Uterus (tissue), 2 donors: ENCODE data around the gene IFIT3.
"Not testable (repeated sequence)": the region's sequence is repeated elsewhere in the genome, so short reads cannot be mapped to it uniquely, and the experiment has no call there.

ENCODE experiments used
- POLR2A ChIP-seq, 2 donors: fragments of 450-650 bp; IDR thresholded peaks; one replicate each; pipeline ENCODE4 v1.6.1; 2016; ENCODE audit warnings: antibody characterized with exemption in 2 of 2, mild to moderate bottlenecking in 1 of 2, moderate library complexity in 1 of 2
- TF ChIP-seq, protein P1 (sequence below), 4 experiments: fragments of 200-600 bp in 2 of 4; fragments of 450-650 bp in 2 of 4; sonication (generic) in 2 of 4; IDR thresholded peaks; one replicate each; pipeline ENCODE4 v1.5.1; 2016 to 2019; ENCODE audit warnings: antibody characterized with exemption in 4 of 4, mild to moderate bottlenecking in 2 of 4, moderate library complexity in 1 of 4

DNA sequence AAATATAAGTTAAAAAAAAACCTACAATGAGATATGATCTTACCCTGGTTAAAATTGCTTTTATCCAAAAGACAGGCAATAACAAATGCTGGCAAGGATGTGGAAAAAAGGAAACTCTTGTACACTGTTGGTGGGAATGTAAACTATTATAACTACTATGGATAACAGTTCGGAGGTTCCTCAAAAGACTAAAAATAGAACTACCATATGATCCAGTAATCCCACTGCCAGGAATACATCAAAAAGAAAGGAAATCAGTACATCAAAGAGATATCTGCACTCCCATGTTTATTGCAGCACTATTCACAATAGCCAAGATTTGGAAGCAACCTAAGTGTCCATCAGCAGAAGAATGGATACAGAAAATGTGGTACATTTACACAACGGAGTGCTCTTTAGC is 1.9 kb upstream of the IFIT3 start:
- TF ChIP-seq, protein P1, sequence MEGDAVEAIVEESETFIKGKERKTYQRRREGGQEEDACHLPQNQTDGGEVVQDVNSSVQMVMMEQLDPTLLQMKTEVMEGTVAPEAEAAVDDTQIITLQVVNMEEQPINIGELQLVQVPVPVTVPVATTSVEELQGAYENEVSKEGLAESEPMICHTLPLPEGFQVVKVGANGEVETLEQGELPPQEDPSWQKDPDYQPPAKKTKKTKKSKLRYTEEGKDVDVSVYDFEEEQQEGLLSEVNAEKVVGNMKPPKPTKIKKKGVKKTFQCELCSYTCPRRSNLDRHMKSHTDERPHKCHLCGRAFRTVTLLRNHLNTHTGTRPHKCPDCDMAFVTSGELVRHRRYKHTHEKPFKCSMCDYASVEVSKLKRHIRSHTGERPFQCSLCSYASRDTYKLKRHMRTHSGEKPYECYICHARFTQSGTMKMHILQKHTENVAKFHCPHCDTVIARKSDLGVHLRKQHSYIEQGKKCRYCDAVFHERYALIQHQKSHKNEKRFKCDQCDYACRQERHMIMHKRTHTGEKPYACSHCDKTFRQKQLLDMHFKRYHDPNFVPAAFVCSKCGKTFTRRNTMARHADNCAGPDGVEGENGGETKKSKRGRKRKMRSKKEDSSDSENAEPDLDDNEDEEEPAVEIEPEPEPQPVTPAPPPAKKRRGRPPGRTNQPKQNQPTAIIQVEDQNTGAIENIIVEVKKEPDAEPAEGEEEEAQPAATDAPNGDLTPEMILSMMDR (IDR thresholded peaks at IDR 0.05): not testable (repeated sequence)
- TF ChIP-seq POLR2A (IDR thresholded peaks at IDR 0.05): not testable (repeated sequence)
